ENCODE results near the gene AK1. TPM values are rescaled to one million over a fixed set of nuclear protein-coding genes. Genes with fewer than 3 reads are reported as not detected.

The AK1 gene
- total RNA-seq, 1 donor from 2014 or later: 39.4 TPM

DNA sequence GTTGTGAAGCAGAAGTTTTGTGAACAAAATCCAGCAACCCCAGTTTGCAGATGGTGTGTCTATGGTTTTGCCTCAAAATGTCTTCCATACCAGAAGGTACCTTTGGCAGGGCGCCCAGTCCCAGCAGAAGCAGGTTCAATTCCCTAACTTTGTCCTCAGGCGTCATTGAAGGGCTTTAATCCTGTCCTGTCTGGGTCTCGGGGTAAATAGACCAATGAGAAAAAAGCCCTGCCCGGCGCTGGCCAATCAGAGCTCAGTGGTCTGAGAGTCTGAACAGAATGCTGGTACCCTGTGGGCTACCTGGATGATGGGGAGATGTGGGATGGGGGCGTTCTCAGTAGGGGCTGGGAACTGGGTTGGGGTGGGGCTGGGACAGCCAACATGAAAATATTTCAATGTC, 45.6 kb upstream of the AK1 start:
- TF ChIP-seq, protein P1, sequence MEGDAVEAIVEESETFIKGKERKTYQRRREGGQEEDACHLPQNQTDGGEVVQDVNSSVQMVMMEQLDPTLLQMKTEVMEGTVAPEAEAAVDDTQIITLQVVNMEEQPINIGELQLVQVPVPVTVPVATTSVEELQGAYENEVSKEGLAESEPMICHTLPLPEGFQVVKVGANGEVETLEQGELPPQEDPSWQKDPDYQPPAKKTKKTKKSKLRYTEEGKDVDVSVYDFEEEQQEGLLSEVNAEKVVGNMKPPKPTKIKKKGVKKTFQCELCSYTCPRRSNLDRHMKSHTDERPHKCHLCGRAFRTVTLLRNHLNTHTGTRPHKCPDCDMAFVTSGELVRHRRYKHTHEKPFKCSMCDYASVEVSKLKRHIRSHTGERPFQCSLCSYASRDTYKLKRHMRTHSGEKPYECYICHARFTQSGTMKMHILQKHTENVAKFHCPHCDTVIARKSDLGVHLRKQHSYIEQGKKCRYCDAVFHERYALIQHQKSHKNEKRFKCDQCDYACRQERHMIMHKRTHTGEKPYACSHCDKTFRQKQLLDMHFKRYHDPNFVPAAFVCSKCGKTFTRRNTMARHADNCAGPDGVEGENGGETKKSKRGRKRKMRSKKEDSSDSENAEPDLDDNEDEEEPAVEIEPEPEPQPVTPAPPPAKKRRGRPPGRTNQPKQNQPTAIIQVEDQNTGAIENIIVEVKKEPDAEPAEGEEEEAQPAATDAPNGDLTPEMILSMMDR (IDR thresholded peaks at IDR 0.05; ENCODE audit: unreplicated experiment): no peak
- no peaks in the 10 kb centered on the region for H3K36me3 Mint-ChIP-seq
- no peak for DNase-seq (ENCODE audit: low spot score in 2 of 2, unreplicated experiment in 2 of 2)
- H3K4me3 Mint-ChIP-seq: no peak overlapping the region
- no peaks in the 10 kb centered on the region for H3K9me3 Mint-ChIP-seq
- H3K4me1 Mint-ChIP-seq: peaks cover 5% of the 10 kb centered on the region
- peaks cover 38% of the 10 kb centered on the region for H3K27me3 Mint-ChIP-seq (ENCODE audit: low read depth)
- no peak overlapping the region for H3K27ac Mint-ChIP-seq

DNA sequence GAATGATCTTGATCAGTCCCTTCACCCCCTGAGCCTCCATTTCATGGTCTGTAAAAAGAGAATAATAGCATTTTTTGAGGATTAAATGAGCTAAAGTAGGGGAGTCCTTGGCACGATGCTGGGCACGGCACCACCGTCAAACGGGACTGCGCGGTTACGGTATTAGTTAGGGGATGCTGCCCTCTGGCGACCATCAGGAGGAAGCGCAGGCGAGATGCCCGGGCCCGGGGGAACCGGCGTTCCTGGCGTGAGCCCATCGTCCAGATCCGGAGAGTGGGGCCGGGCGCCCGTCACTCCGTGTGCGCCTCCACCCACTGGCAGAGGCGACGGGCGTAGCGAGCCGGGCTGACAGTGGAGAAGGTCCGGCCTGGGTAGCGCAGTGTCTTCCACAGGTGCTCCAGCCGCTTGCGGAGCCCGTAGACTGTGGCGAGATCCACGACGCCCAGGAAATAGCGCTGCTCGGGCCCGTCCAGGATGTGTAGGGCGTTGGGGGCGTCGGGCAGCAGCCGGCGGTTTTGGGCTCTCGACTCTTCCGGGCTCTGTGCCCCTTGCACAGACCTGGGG, 44.2 kb upstream of the AK1 start:
- no peaks in the 10 kb centered on the region for H3K9me3 Mint-ChIP-seq
- peaks cover 28% of the 10 kb centered on the region for H3K27me3 Mint-ChIP-seq (ENCODE audit: low read depth)

DNA sequence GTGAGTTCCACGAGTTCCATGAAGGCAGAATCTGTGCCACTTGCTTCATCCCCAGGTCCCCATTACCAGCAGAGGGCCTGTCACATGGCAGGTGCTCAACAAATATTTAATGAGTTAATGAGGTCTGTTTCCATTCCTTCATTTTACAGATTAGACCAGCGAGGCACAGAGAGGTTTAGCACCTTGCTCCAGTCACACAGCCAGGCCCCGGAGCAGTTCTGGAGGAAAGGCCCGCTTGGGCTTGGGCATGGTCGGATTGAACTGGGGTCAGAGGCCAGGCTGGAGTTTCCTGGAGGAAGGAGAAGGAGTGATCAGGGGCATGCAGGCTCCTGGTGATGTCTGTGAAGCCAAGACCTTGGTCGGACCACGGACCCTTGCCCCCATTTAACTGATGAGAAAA, 43.3 kb upstream of the AK1 start:
- no peak for DNase-seq (ENCODE audit: low spot score in 2 of 2, unreplicated experiment in 2 of 2)
- TF ChIP-seq, protein P1 (IDR thresholded peaks at IDR 0.05; ENCODE audit: unreplicated experiment): no peak
- Mint-ChIP-seq H3K27me3 (ENCODE audit: low read depth) (peaks cover 19% of the 10 kb centered on the region), H3K4me3 (no peak overlapping the region), H3K4me1 (peaks cover 16% of the 10 kb centered on the region), H3K27ac (no peak overlapping the region), H3K36me3 (no peaks in the 10 kb centered on the region), H3K9me3 (no peaks in the 10 kb centered on the region)

More for the DNA sequence above, 44.2 kb upstream of the AK1 start:
- H3K27ac Mint-ChIP-seq: no peak overlapping the region
- no peaks in the 10 kb centered on the region for H3K36me3 Mint-ChIP-seq
- TF ChIP-seq, protein P1 (IDR thresholded peaks at IDR 0.05; ENCODE audit: unreplicated experiment): peak; percentile 93
- no peak overlapping the region for H3K4me3 Mint-ChIP-seq
- DNase-seq (ENCODE audit: low spot score in 2 of 2, unreplicated experiment in 2 of 2): peak in 1 of 2 experiments; percentile 84
- H3K4me1 Mint-ChIP-seq: peaks cover 8% of the 10 kb centered on the region

GRCh38 chr9:127919253-127919815, 41.9 kb upstream of the AK1 start:
- H3K27me3 Mint-ChIP-seq (ENCODE audit: low read depth): peaks cover 8% of the 10 kb centered on the region
- H3K9me3 Mint-ChIP-seq: no peaks in the 10 kb centered on the region
- no peaks in the 10 kb centered on the region for H3K36me3 Mint-ChIP-seq
- H3K4me3 Mint-ChIP-seq: no peak overlapping the region
- DNase-seq (ENCODE audit: low spot score in 2 of 2, unreplicated experiment in 2 of 2): no peak
- peaks cover 16% of the 10 kb centered on the region for H3K4me1 Mint-ChIP-seq
- TF ChIP-seq, protein P1 (IDR thresholded peaks at IDR 0.05; ENCODE audit: unreplicated experiment): no peak
- no peak overlapping the region for H3K27ac Mint-ChIP-seq

- TF ChIP-seq, protein P1 (IDR thresholded peaks at IDR 0.05; ENCODE audit: unreplicated experiment): no peak
- Mint-ChIP-seq H3K4me1 (peaks cover 16% of the 10 kb centered on the region), H3K27ac (no peak overlapping the region), H3K4me3 (peak overlapping the region; percentile 30), H3K27me3 (ENCODE audit: low read depth) (peaks cover 4% of the 10 kb centered on the region), H3K9me3 (no peaks in the 10 kb centered on the region), H3K36me3 (no peaks in the 10 kb centered on the region)
- DNase-seq (ENCODE audit: low spot score in 2 of 2, unreplicated experiment in 2 of 2): no peak
These were observed 41.0 kb upstream of the AK1 start for GRCh38 chr9:127918183-127919107.

Measured in mesothelial cell of epicardium (in vitro differentiated cells).